ENCODE measurements around the gene TERB1.

Gene TERB1

DNA sequence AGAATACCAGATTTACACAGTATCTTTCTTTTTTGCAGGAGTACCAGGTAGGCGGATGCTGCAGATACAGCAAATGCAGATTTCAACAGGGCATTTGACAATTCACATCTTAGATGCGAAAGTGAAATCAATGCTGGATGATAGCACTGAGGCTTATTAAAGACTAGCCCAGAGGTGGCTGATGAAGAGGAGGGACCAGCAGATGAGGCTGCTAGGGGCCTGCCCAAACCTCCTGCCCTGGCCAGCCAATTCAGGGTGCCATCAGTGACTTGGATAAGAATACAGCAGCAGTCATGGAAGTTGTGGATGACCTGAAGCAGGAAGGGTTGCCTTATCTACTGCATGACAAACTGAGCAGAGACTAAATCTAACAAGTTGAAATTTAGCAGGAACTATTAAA, 48.4 kb downstream of the TERB1 start:
- no peak for TF ChIP-seq EZH2phosphoT487 (IDR thresholded peaks at IDR 0.05; ENCODE audit: borderline replicate concordance)
- TF ChIP-seq, protein P1, sequence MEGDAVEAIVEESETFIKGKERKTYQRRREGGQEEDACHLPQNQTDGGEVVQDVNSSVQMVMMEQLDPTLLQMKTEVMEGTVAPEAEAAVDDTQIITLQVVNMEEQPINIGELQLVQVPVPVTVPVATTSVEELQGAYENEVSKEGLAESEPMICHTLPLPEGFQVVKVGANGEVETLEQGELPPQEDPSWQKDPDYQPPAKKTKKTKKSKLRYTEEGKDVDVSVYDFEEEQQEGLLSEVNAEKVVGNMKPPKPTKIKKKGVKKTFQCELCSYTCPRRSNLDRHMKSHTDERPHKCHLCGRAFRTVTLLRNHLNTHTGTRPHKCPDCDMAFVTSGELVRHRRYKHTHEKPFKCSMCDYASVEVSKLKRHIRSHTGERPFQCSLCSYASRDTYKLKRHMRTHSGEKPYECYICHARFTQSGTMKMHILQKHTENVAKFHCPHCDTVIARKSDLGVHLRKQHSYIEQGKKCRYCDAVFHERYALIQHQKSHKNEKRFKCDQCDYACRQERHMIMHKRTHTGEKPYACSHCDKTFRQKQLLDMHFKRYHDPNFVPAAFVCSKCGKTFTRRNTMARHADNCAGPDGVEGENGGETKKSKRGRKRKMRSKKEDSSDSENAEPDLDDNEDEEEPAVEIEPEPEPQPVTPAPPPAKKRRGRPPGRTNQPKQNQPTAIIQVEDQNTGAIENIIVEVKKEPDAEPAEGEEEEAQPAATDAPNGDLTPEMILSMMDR (conservative IDR thresholded peaks at IDR 0.05; ENCODE audit: low read length) = no peak
- Histone ChIP-seq H3K27me3 (ENCODE audit: insufficient read depth, low read length, poor library complexity, severe bottlenecking) (peaks cover 4% of the 10 kb centered on the region), H4K20me1 (ENCODE audit: insufficient read depth, low read length, poor library complexity, severe bottlenecking) (peaks cover 33% of the 10 kb centered on the region), H2AFZ (ENCODE audit: low read length) (no peak overlapping the region), H3K4me3 (ENCODE audit: low read length, poor library complexity, severe bottlenecking) (no peak overlapping the region), H3K9me3 (ENCODE audit: insufficient read depth, low read depth, low read length) (no peaks in the 10 kb centered on the region), H3K4me2 (ENCODE audit: low read depth, low read length, poor library complexity, severe bottlenecking) (no peak overlapping the region), H3K36me3 (ENCODE audit: insufficient read depth, low read length) (peaks cover 8% of the 10 kb centered on the region; the same call in 1 of the 2 replicates), H3K79me2 (ENCODE audit: insufficient read depth, low read length) (peaks cover 35% of the 10 kb centered on the region), H3K9me2 (replicated peaks; ENCODE audit: low read depth, low read length) (no peaks in the 10 kb centered on the region), H3F3A (ENCODE audit: low read depth) (no peaks in the 10 kb centered on the region), H3K4me1 (ENCODE audit: insufficient read depth, low read length, poor library complexity, severe bottlenecking) (peaks cover 32% of the 10 kb centered on the region), H3K9ac (ENCODE audit: low read depth, low read length, poor library complexity, severe bottlenecking) (no peak overlapping the region)

DNA sequence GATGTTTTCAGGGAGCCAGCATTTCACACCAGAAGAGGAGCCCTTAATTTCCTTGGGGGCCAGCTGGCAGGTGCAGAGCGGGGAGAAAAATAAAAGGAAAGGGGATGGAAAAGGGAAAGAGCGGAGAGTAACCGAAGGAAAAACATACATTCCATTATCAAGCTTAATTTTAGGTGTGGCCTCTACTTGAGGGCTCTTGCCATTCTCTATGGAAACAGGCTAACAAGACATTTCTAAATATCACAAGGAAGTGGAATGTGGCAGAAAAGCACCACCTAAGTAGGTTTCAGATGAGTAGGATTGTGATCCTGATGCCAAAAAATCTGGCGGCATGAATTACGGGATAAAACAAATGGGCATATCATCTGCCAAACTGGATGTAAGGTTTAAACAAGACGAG, 49.0 kb downstream of the TERB1 start:
- no peaks in the 10 kb centered on the region for H3K9me2 ChIP-seq (replicated peaks; ENCODE audit: low read depth, low read length)
- H4K20me1 ChIP-seq (ENCODE audit: insufficient read depth, low read length, poor library complexity, severe bottlenecking) = peaks cover 36% of the 10 kb centered on the region
- TF ChIP-seq, protein P1 (conservative IDR thresholded peaks at IDR 0.05; ENCODE audit: low read length) = no peak
- TF ChIP-seq EZH2phosphoT487 (IDR thresholded peaks at IDR 0.05; ENCODE audit: borderline replicate concordance) = no peak
- H3K4me2 ChIP-seq (ENCODE audit: low read depth, low read length, poor library complexity, severe bottlenecking) = peak overlapping the region; percentile 98
- peak overlapping the region; percentile 99 for H2AFZ ChIP-seq (ENCODE audit: low read length)
- H3K27me3 ChIP-seq (ENCODE audit: insufficient read depth, low read length, poor library complexity, severe bottlenecking) = peaks cover 4% of the 10 kb centered on the region
- no peaks in the 10 kb centered on the region for H3K9me3 ChIP-seq (ENCODE audit: insufficient read depth, low read depth, low read length)
- H3K4me3 ChIP-seq (ENCODE audit: low read length, poor library complexity, severe bottlenecking) = peak overlapping the region; percentile 87
- no peaks in the 10 kb centered on the region for H3F3A ChIP-seq (ENCODE audit: low read depth)
- peaks cover 8% of the 10 kb centered on the region; the same call in 1 of the 2 replicates for H3K36me3 ChIP-seq (ENCODE audit: insufficient read depth, low read length)
- H3K9ac ChIP-seq (ENCODE audit: low read depth, low read length, poor library complexity, severe bottlenecking) = peak overlapping the region; percentile 69
- H3K4me1 ChIP-seq (ENCODE audit: insufficient read depth, low read length, poor library complexity, severe bottlenecking) = peaks cover 38% of the 10 kb centered on the region
- peaks cover 40% of the 10 kb centered on the region for H3K79me2 ChIP-seq (ENCODE audit: insufficient read depth, low read length)

DNA sequence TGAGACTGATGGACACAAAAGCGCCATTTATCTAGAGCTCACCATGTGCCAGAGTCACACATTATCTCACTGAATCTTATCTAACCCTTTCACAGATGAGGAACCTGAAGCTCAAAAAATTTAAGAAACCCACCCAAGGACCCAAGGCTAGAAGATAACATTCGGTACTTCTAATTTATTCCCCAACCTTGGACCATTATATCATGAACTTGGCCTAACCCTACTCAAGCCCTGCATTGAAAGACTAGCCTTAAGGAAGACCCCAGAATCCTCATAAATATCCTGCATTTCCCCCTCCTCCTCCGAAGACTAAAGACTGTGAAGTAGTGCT, 49.4 kb downstream of the TERB1 start:
- no peak for TF ChIP-seq EZH2phosphoT487 (IDR thresholded peaks at IDR 0.05; ENCODE audit: borderline replicate concordance)
- TF ChIP-seq, protein P1 (conservative IDR thresholded peaks at IDR 0.05; ENCODE audit: low read length) = 0 out of 2 replicates have a peak, but pooled peaks have one; percentile 11
- H3K9ac ChIP-seq (ENCODE audit: low read depth, low read length, poor library complexity, severe bottlenecking) = peak overlapping the region; percentile 69

More for the DNA sequence above, 49.4 kb downstream of the TERB1 start:
- peak overlapping the region; percentile 98 for H3K4me2 ChIP-seq (ENCODE audit: low read depth, low read length, poor library complexity, severe bottlenecking)
- H3K27me3 ChIP-seq (ENCODE audit: insufficient read depth, low read length, poor library complexity, severe bottlenecking) = peaks cover 4% of the 10 kb centered on the region
- no peaks in the 10 kb centered on the region for H3F3A ChIP-seq (ENCODE audit: low read depth)
- peak overlapping the region; percentile 99 for H2AFZ ChIP-seq (ENCODE audit: low read length)
- H3K36me3 ChIP-seq (ENCODE audit: insufficient read depth, low read length) = peaks cover 8% of the 10 kb centered on the region; the same call in 1 of the 2 replicates
- H3K9me2 ChIP-seq (replicated peaks; ENCODE audit: low read depth, low read length) = no peaks in the 10 kb centered on the region
- peak overlapping the region; percentile 87 for H3K4me3 ChIP-seq (ENCODE audit: low read length, poor library complexity, severe bottlenecking)
- peaks cover 36% of the 10 kb centered on the region for H4K20me1 ChIP-seq (ENCODE audit: insufficient read depth, low read length, poor library complexity, severe bottlenecking)
- no peaks in the 10 kb centered on the region for H3K9me3 ChIP-seq (ENCODE audit: insufficient read depth, low read depth, low read length)
- peaks cover 42% of the 10 kb centered on the region for H3K4me1 ChIP-seq (ENCODE audit: insufficient read depth, low read length, poor library complexity, severe bottlenecking)
- H3K79me2 ChIP-seq (ENCODE audit: insufficient read depth, low read length) = peaks cover 43% of the 10 kb centered on the region

Measured in Loucy (cell line).